GM12878 (cell line): ENCODE measurements around the gene ZNF581. TPM values are rescaled to one million over a fixed set of nuclear protein-coding genes. Genes with fewer than 3 reads are reported as not detected.

Experiments used
- ATAC-seq: fragments of 200-7000 bp; cut with Tn5 transposase; 3 replicates; pipeline ENCODE4 v1.9.1; 2020; ENCODE audit warnings: mild to moderate bottlenecking, moderate library complexity
- BruUV-seq: library from RNA; stranded (reverse); fragments of 400-500 nt; replicated peaks from 2 replicates; lab custom pipeline; 2021; lab: Mats Ljungman, UMichigan
- CTCF ChIA-PET: fragments of 300-600 bp; sonication (Branson Sonifier 250); formaldehyde crosslinking; extraction: SDS; loops from one replicate; lab custom pipeline; 2021; ENCODE audit warnings: inconsistent platforms; lab: Yijun Ruan, JAX
- POLR2A ChIA-PET: fragments of 350-600 bp; formaldehyde crosslinking; extraction: SDS; loops from one replicate; lab custom pipeline; 2021; ENCODE audit warnings: inconsistent platforms; lab: Charles Lee
- RAD21 ChIA-PET: fragments of 300-600 bp; sonication (Branson Sonifier 250); formaldehyde crosslinking; loops from one replicate; lab custom pipeline; 2023; ENCODE audit warnings: antibody characterized with exemption; ENCODE audit not compliant: unreplicated experiment; lab: Charles Lee
- SMC1A ChIA-PET: fragments of 300-600 bp; sonication (Branson Sonifier 250); formaldehyde crosslinking; loops from one replicate; lab custom pipeline; 2023; ENCODE audit not compliant: unreplicated experiment, uncharacterized antibody; lab: Charles Lee
- DNase-seq: peaks from one replicate; pipeline ENCODE4 v3.0.0-alpha.2; 2011; ENCODE audit warnings: low read depth, low spot score
- FAIRE-seq: peaks from 3 replicates; lab custom pipeline; 2011; peaks lifted over from hg19 to GRCh38; lab: Jason Lieb, UNC
- H2AFZ ChIP-seq: 2 replicates; pipeline ENCODE4 v1.6.0; 2011; ENCODE audit warnings: low read depth, low read length, control low read depth; ENCODE audit not compliant: control insufficient read depth
- H3K27ac ChIP-seq: 2 replicates; pipeline ENCODE4 v1.5.1; 2011; ENCODE audit warnings: control low read depth; ENCODE audit not compliant: control insufficient read depth, insufficient read depth
- H3K27me3 ChIP-seq, 2 experiments: replicated peaks in 1 of 2; 2 replicates each; pipeline versions ENCODE4 v1.6.0 to v1.6.1; 2011; ENCODE audit warnings: low read length in 1 of 2; ENCODE audit not compliant: control insufficient read depth in 2 of 2, insufficient read depth in 2 of 2
- H3K36me3 ChIP-seq, 2 experiments: 2 replicates each; pipeline ENCODE4 v1.5.1; 2011; ENCODE audit warnings: low read length in 1 of 2; ENCODE audit not compliant: control insufficient read depth in 2 of 2, insufficient read depth in 2 of 2
- H3K4me1 ChIP-seq: 2 replicates; pipeline ENCODE4 v1.6.1; 2011; ENCODE audit warnings: mild to moderate bottlenecking, low read length, moderate library complexity, mixed read lengths; ENCODE audit not compliant: control insufficient read depth, insufficient read depth
- H3K4me2 ChIP-seq: 2 replicates; pipeline ENCODE4 v1.6.0; 2011; ENCODE audit warnings: control low read depth; ENCODE audit not compliant: control insufficient read depth, insufficient read depth
- H3K4me3 ChIP-seq: fragments of 200-600 bp; sonication (generic); 2 replicates; pipeline ENCODE4 v1.5.1; 2016
- H3K79me2 ChIP-seq: 2 replicates; pipeline ENCODE4 v1.6.0; 2011; ENCODE audit warnings: low read length; ENCODE audit not compliant: control insufficient read depth, insufficient read depth
- H3K9ac ChIP-seq: 2 replicates; pipeline ENCODE4 v1.8.0; 2011; ENCODE audit warnings: low read length, control low read depth, mixed read lengths; ENCODE audit not compliant: control insufficient read depth, insufficient read depth
- H3K9me3 ChIP-seq: replicated peaks from 3 replicates; pipeline ENCODE4 v1.5.1; 2011; ENCODE audit warnings: mild to moderate bottlenecking, low read length; ENCODE audit not compliant: control insufficient read depth, insufficient read depth
- H4K20me1 ChIP-seq: 2 replicates; pipeline ENCODE4 v1.6.0; 2011; ENCODE audit not compliant: control insufficient read depth, insufficient read depth
- CHD4 ChIP-seq: fragments of 200-600 bp; sonication (generic); IDR thresholded peaks from 2 replicates; pipeline ENCODE4 v1.6.1; 2016; ENCODE audit warnings: mild to moderate bottlenecking
- CREB1 ChIP-seq: IDR thresholded peaks from 2 replicates; pipeline ENCODE4 v1.6.1; 2012; ENCODE audit warnings: low read depth, mild to moderate bottlenecking, inconsistent platforms
- IKZF1 ChIP-seq: fragments of 450-650 bp; conservative IDR thresholded peaks from 2 replicates; pipeline ENCODE4 v1.6.1; 2017; ENCODE audit warnings: antibody characterized with exemption, mild to moderate bottlenecking
- IRF4 ChIP-seq: IDR thresholded peaks from 2 replicates; pipeline ENCODE4 v1.6.1; 2011; ENCODE audit warnings: low read depth, low read length
- MXI1 ChIP-seq: fragments of 150-350 bp; IDR thresholded peaks from 2 replicates; pipeline ENCODE4 v1.6.1; 2011; ENCODE audit warnings: low read depth, mild to moderate bottlenecking, inconsistent platforms, low read length, improper control_type of control experiment
- NR2C1 ChIP-seq: fragments of 450-650 bp; IDR thresholded peaks from 2 replicates; pipeline ENCODE4 v1.6.1; 2017; ENCODE audit warnings: antibody characterized with exemption, mild to moderate bottlenecking, moderate library complexity
- PAX5 ChIP-seq: IDR thresholded peaks from 2 replicates; pipeline ENCODE4 v1.6.1; 2011; ENCODE audit warnings: low read depth, low read length, borderline replicate concordance
- POLR2AphosphoS2 ChIP-seq: IDR thresholded peaks from 2 replicates; pipeline ENCODE4 v1.6.1; 2011; ENCODE audit warnings: low read depth, mild to moderate bottlenecking, low read length, improper control_type of control experiment, moderate library complexity
- RUNX3 ChIP-seq: IDR thresholded peaks from 2 replicates; pipeline ENCODE4 v1.6.1; 2012; ENCODE audit warnings: low read length, inconsistent platforms
- SIN3A ChIP-seq: IDR thresholded peaks from 2 replicates; pipeline ENCODE4 v1.6.1; 2012; ENCODE audit warnings: low read depth, low read length, improper control_type of control experiment
- SRF ChIP-seq, 2 experiments: IDR thresholded peaks; 2 replicates each; pipeline ENCODE4 v1.6.1; 2011; ENCODE audit warnings: low read depth in 2 of 2, low read length in 2 of 2, mild to moderate bottlenecking in 1 of 2, moderate library complexity in 1 of 2
- TCF3 ChIP-seq: IDR thresholded peaks from 2 replicates; pipeline ENCODE4 v1.6.1; 2012; ENCODE audit warnings: low read depth, mild to moderate bottlenecking, low read length, borderline replicate concordance; ENCODE audit not compliant: insufficient read depth
- YY1 ChIP-seq: IDR thresholded peaks from 2 replicates; pipeline ENCODE4 v1.6.1; 2011; ENCODE audit warnings: low read depth, mild to moderate bottlenecking, low read length
- ZBED1 ChIP-seq: IDR thresholded peaks from 2 replicates; pipeline ENCODE4 v1.6.1; 2016; ENCODE audit warnings: borderline replicate concordance
- ZNF207 ChIP-seq: fragments of 450-650 bp; IDR thresholded peaks from 2 replicates; pipeline ENCODE4 v1.6.1; 2014; ENCODE audit warnings: antibody characterized with exemption, mild to moderate bottlenecking, borderline replicate concordance
- WGBS: methylation state at CpG from one replicate; pipeline ENCODE4 v1.1.6; 2016; ENCODE audit warnings: low lambda C conversion rate; ENCODE audit not compliant: insufficient replicate concordance, insufficient coverage; ENCODE audit errors: missing lambda C conversion rate; 5-methylcytosine and 5-hydroxymethylcytosine counted together
- in situ Hi-C: fragments of 300-500 bp; cut with MboI; formaldehyde crosslinking; loops from 9 replicates; pipeline ENCODE4 v1.14.3; 2018; ENCODE audit warnings: mixed read lengths
- intact Hi-C: fragments of 100-400 bp; cut with micrococcal nuclease; formaldehyde crosslinking; loops from one replicate; pipeline ENCODE4 v1.14.2; 2022; ENCODE audit not compliant: unreplicated experiment
- polyA plus RNA-seq, 11 experiments: library from polyadenylated mRNA; depleted of rRNA in 4 of 11; unstranded in 6 of 11; stranded (reverse) in 5 of 11; fragments of >200 nt; fragmentation: Nextera tagmentation in 4 of 11; fragmentation: Illumina TruSeq in 1 of 11; extraction: Ambion mirVana in 4 of 11; extraction: Trizol in 1 of 11; gene quantifications; 1 replicate in 1 of 11; 2 replicates in 10 of 11; pipeline versions ENCODE4 v1.2.1 to v1.2.3, GENCODE V29; 2011 to 2016; ENCODE audit warnings: inconsistent platforms in 2 of 11, missing spikeins in 2 of 11, low read depth in 1 of 11
- total RNA-seq, 4 experiments: library from RNA; depleted of rRNA in 3 of 4; stranded (reverse); fragments of >200 nt in 3 of 4; fragmentation: Illumina TruSeq in 1 of 4; extraction: Trizol in 1 of 4; gene quantifications; 2 replicates each; pipeline versions ENCODE4 v1.2.1 to v1.2.3, GENCODE V29; 2013 to 2021

ZNF581 gene
- total and polyA plus RNA-seq, 10 of the 15 experiments (the other 5 are each of a cell fraction or from before 2014, with no cell fraction given), result 4.7 to 45.4 (median 22.2) TPM

GRCh38 chr19:55676383-55676782 lies 32.9 kb downstream of the ZNF581 start (continued):
- TF ChIP-seq TCF3 (no peak), POLR2AphosphoS2 (no peak), IRF4 (no peak), CREB1 (no peak), RUNX3 (no peak), ZNF207 (no peak), NR2C1 (no peak), IKZF1 (no peak), PAX5 (no peak)
- TF ChIP-seq, all 136 proteins: peak for 0

- in situ Hi-C loops (loop anchor here (5.0 kb wide), 1 partner anchor 130 kb away; no protein-coding TSS in a partner anchor), intact Hi-C loops (loop anchor here (5.0 kb wide), 2 partner anchors 35 to 655 kb away; partner anchors contain the start of genes ZNF580 and ZNF581)
- no peak for FAIRE-seq
- Histone ChIP-seq H3K27me3 (no peaks in the 10 kb centered on the region), H3K36me3 (peaks cover 15 to 20% of the 10 kb centered on the region in 2 experiments), H3K27ac (peak overlapping the region; percentile 94), H3K4me3 (peak overlapping the region; percentile 92), H3K9ac (peak overlapping the region; percentile 97), H4K20me1 (peaks cover 6% of the 10 kb centered on the region; the same call in 1 of the 2 replicates), H3K9me3 (no peaks in the 10 kb centered on the region), H3K4me2 (peak overlapping the region; percentile 100), H2AFZ (no peak overlapping the region), H3K4me1 (peaks cover 29% of the 10 kb centered on the region), H3K79me2 (peaks cover 62% of the 10 kb centered on the region)
- BruUV-seq, result no TSS peak
- ChIA-PET POLR2A (interaction anchor here (0.8 to 1.8 kb wide), 7 partner anchors 18 to 78 kb away, joined by 3 to 7 read pairs (median 5); partner anchors contain the start of genes U2AF2, ZNF581 and ZNF865), SMC1A (interaction anchor here (0.6 to 3.0 kb wide), 5 partner anchors 20 to 1207 kb away, joined by 3 to 11 read pairs (median 3); partner anchors contain the start of gene U2AF2), CTCF (interaction anchor here (0.8 to 3.3 kb wide), 7 partner anchors 23 to 173 kb away, joined by 3 to 14 read pairs (median 5); partner anchors contain the start of genes CCDC106 and U2AF2), RAD21 (interaction anchor here (1.0 to 2.0 kb wide), 5 partner anchors 20 to 47 kb away, joined by 4 to 9 read pairs (median 6); partner anchors contain the start of gene U2AF2)
- ATAC-seq, result no peak
- DNase-seq, result no peak
- 0% methylated on average over 7 of the region's 7 CpGs for WGBS
- TF ChIP-seq SIN3A (peak; percentile 44; the same call in 1 of the 2 replicates), IRF4 (no peak), ZBED1 (no peak), CHD4 (no peak), YY1 (0 out of 2 replicates have a peak, but pooled peaks have one; percentile 32), MXI1 (no peak), SRF (IDR thresholded peaks at IDR 0.05; ENCODE audit: low read depth in 2 of 2, low read length in 2 of 2) (no peak)
These were observed 33.5 kb downstream of the ZNF581 start for GRCh38 chr19:55676889-55677505.
